Stimulated activated naive CD8-positive, alpha-beta T cell treated with anti-CD3 and anti-CD28 coated beads, Interleukin-15, Interleukin-2, amounts not matched to agents 100 U/mL and 50 U/mL, for 24 hours (primary cell): Measurements from ENCODE around the gene DTNBP1.

Experiments used
- ATAC-seq: fragments of 150-1000 bp; cut with Tn5 transposase; one replicate; pipeline ENCODE4 v1.10.0; 2021
- DNase-seq: peaks from one replicate; pipeline ENCODE4 v3.0.0; 2021

Gene DTNBP1, protein sequence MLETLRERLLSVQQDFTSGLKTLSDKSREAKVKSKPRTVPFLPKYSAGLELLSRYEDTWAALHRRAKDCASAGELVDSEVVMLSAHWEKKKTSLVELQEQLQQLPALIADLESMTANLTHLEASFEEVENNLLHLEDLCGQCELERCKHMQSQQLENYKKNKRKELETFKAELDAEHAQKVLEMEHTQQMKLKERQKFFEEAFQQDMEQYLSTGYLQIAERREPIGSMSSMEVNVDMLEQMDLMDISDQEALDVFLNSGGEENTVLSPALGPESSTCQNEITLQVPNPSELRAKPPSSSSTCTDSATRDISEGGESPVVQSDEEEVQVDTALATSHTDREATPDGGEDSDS

DNA sequence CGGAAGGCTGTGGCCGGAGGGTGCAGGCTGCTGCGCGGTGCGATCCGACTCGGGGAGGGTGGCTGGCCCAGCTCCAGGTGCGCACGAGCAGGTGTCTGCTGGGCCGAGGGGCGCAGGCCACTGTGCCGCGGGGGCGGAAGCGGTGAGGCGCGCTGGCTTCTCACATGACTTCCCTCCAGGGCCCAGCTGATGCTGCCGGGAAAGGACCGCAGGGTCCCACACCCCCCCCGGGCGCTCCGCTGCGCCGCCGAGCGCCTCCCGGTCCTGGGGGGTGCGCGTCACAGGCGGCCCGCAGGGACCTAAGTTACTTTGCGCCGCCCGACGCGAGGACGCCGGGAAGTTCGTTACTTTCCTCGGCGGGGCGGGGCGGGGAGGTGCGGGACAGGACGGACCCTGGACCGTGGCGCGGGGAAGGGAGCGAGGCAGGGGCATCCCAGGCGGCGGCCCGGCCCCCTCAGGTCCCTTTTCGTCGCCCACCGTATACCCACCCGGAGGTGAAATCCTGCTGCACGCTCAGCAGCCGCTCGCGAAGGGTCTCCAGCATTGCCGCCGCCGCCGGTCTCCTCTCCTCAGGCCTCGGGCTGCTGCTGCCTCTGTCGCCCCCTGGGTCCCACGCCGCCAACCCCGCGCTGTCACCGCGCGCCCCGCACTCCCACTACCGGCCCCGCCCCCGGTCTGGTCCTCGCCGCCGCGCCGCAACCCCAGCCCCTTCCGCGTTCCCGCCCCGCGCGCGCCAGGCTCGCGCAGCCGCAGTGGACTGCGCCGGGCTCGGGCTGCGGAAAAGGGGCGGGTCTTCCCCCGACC, at the start of gene DTNBP1:
Gene DTNBP1 (minus strand): TSS at position 703 of the 804 bp plus-strand sequence. CDS start 159 bp downstream, at position 544.
- ATAC-seq (peak; percentile 83), DNase-seq (peak; percentile 88)

DNA sequence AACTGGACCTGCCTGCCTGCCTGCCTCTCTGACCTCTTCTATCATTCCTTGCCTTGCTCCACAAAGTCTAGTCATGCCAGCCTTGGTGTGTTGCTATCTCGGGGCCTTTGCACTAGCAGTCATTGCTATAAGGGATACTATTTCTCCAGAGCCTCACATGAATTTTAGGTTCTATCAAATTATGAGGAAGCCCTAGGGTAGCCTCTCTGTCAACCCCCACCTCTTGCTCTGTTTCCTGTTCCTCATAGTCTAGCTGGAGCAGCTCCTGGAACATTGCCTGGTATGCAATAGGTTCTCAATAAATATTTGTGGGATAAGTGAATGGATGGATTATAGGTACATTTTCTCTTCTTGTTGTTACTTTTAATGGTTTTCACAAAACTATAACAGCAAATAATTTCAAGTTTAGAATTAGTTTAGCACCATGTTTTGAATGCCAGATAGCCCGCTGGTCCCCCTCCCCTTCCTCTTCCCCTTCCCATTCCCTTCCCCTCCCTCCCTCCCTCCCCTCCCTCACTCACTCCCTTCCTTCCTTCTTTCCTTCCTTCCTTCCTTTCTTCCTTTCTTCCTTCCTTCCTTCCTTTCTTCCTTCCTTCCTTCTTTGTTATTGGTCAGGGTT, 46.9 kb upstream of the DTNBP1 start:
- no peak for DNase-seq
- ATAC-seq, result no peak

DNA sequence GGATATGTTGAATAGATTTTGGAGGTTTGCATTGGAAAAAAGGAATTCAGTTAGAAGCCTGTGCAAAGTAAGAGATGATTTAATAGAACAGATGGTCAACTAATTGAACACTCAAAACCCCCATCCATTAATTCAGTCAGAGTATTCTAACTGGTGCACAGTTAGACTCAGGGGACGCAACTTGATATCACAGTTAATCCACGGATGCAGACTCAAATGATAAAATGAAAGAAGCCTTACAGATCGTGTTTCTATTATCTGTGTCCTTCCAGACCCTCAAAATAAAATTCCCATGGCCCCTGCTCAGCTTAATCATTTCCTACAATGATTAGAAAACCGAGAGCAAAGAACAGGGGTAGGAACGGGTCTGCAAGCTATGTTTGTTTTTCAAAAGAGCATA, 45.4 kb upstream of the DTNBP1 start:
- no peak for ATAC-seq
- DNase-seq, result no peak

DNA sequence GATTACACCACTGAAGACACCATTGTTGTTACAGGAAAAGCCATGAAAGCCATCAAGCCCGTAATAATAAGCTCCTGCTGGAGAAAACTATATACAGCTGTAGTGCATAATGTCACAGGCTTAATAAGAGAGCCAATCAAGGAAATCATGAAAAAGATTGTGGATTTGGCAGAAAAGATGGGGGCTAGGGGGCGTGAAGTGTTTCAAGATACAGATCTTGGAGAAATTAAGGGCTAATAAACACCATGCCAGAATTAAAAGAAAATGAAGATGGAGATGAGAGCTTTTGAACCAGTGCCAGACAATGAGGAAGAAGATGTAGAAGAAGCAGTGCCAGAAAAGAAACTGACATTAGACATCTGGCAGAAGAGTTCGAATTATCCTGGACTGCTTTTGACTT, 43.2 kb upstream of the DTNBP1 start:
- no peak for DNase-seq
- ATAC-seq, result no peak

DNA sequence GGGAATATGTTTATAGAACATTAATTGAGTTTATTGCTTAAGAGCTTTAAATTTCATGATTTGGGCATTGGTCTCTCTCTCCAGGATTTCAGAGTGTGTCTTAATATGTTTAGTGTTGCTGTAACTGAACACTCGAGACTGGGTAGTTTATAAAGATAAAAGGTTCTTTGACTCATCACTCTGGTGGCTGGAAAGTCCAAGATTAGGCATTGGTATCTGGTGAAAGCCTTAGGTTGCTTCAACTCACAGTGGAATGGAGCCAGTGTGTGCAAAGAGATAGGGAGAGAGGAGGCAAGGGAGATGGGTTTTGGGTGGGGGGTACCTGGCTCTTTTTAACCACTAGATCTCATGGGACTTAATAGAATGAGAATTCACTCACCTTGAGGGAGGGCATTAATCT, 35.6 kb upstream of the DTNBP1 start:
- ATAC-seq, result no peak
- no peak for DNase-seq

DNA sequence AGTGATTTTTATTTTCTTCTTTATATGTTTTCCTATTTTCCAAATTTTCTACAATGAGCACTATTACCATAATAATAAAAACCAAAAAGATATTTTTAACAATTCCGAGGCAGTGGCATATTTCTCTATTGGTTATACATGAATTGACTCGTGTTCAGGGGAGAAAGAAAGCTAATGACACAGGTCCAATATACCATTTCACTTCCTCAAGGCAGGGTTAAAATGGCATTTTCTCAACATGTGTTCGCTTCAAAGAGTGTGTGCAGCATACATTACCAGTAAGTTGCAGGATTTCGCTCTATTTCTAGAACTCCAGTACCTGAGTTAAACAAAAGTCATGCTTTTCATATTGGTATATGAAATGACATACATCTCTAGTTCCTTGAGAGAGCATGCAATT, 35.1 kb upstream of the DTNBP1 start:
- DNase-seq, result no peak

DNA sequence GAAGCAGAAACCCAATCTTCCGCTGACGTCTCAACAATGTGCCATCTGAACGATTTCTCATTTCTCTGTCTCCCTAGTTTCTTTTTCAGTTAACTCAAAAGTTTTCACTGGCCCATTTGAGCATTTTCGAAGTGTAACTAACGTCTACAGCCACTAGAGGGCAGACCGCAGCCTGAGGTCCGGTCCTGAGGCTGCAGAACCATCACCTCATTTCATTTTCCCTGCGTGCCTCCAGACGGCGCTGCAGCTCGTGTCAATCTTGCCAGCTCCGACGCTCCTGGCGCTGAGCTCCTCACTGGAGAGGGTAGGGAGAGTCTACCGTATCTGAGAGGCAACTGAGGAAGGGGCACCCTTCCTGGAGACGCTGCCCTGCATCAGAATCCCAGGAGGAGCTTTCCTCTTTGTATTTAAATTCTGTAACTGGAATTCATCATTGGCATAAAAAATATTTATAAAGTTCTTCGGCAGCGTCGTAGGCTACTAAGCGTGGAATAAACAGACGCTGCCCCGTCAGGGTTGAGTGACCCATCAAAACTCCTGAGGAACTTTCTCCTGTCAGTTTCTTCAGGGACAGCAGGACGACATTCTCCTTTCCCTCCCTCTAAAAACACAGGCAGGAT, 28.5 kb upstream of the DTNBP1 start:
- DNase-seq (peak; percentile 79), ATAC-seq (peak; percentile 96)

More for the DNA sequence above, 35.1 kb upstream of the DTNBP1 start:
- no peak for ATAC-seq

DNA sequence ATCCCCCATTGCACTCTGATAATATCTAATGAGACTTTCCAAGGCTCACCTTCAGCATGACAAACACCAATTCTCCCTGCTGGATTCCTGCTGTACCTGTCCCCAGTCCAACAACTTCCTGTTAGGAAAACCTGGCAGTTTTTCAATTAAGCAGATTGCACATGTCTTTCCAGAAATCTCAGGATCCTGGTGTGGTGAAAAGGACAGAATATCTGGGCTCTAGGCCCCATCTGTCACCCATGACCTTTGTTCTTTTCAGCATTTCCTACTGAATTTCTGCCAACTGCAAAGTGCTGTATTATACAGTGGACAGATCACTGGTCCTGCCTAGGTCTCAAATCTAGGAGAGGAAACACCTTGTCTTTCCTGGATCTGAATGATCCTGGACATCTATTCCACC, 27.7 kb upstream of the DTNBP1 start:
- ATAC-seq (no peak), DNase-seq (no peak)

DNA sequence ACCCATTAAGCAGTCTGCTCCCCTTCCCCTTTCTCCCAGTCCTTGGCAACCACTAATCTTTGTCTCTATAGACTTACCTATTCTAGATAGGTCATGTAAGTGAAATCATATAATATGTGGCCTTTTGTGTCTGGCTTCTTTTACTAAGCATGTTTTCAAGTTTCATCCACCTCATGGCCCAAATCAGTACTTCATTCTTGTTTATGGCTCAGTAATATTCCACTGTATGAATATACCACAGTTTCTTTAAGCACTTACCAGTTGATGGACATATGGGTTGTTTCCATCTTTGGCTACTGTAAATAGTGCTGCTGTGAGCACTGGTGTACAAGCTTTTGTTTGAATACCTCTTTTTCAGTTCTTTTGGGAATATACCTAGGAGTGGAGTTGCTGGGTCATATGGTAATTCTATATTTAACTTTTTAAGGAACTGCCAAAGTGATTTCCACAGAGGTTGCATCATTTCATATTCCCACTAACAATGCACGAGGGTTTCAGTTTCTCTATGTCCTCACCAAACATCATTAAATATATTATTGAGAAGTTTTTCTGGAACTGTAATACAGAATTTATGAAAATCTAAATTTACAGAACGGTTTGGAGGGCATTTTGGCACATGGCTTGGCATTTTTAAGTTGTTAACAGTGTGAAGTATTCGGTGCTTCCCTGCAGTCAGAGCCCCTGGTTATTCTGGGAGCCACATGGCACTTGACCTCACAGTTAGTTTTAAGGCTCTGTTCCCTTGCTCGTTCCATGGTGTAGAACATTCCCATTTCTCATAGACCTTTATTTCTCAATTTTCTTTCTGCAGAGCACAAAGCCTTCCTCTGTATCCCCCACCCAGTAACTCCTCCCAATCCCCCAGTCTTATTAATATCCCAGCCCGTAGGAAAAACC, 27.0 kb upstream of the DTNBP1 start:
- ATAC-seq (no peak), DNase-seq (no peak)

DNA sequence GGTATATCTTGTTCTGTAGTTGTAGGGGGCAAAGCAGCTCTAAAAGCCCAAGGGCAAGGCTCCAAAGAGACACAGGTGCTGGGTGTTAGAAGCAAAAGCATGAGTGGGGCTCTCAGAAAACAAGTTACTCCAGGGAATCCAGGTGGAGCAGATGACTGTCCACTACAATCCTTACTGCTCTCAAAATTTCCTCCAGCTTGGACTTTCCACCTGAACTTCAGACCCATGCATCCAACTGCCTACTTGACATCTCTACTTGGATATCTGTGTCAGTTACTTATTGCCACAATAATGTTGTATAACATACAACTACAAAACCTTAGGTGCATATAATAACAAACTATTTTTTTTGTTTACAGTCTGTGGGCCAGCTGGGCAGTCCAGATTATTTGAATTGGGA, 22.8 kb upstream of the DTNBP1 start:
- ATAC-seq (no peak), DNase-seq (no peak)

DNA sequence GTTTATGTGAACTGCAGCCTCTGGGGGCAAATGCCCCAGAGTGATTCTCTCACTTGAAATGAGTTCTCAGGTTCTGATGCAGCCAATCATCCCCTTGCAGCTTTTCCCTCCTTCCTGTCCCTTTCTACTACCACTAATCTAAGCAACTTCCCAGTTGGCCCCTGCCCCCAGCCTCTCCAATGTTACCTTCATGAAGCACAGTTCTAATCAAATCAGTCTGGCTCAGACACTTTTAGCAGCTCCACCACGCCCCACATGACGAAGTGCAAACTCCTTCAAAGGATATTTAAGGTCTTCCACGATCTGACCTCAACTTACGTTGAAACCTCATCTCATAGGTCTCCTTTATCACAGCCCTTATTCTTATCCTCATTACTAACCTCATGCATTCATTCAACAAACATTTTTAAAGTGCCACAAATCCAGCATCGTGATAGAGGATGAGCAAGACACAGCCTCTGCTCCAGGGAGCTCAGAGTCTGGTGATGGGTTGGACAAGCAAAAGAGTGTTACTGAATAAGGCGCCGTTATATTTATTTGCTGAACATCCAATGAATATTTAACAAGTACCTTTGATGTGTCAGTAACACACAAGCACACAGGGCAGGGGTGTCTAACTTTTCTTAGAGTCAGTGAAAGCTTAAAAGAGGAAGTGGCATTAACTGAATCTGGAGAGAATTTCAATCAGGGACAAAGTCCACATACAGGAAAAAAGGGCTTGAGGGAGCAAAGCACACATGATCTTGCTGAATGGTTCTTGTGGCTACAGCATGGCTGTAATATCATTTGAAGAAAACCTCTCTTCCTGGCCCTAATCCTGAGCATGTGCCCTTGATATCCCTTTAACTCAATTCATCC, 20.4 kb upstream of the DTNBP1 start:
- ATAC-seq, result no peak

DNA sequence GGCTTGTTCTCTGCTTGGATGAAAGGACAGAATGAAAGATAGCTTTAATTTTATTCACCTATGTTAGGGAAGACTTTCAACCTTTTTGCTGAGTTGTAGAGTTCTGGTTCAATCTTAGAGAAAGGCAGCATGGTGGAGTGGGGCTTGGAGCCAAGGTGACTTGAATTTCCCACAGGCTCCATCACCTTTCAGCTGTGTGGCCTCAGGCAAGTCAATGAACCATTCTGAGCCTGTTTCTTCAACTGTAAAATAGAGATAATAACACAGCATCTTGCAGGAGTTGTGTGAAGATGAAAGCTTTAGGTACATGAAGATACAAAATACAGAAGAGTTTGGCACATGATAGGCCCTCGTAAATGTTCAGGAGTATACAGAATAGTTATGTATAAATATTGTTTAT, 19.1 kb upstream of the DTNBP1 start:
- ATAC-seq (no peak), DNase-seq (no peak)

More for the DNA sequence above, 20.4 kb upstream of the DTNBP1 start:
- DNase-seq, result no peak

DNA sequence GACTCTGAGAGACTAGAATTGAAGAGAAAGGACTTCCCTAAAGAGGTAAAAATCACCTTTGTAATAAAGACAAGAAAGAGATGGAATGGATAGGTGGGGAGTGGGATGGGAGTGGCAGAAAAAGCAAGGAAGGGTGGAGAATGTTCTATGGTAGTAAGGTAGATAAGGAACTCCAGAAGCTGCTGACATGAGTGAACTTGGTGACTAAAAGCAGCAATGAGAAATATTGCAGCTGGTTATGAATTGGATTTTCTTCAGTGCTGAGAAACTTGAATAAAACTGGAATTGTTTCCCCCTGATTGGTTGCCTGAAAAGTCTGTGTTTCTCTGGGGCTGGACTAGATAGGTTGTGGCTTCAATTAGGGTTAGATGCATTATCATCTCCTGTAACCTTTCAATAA, 15.7 kb upstream of the DTNBP1 start:
- ATAC-seq (no peak), DNase-seq (no peak)

DNA sequence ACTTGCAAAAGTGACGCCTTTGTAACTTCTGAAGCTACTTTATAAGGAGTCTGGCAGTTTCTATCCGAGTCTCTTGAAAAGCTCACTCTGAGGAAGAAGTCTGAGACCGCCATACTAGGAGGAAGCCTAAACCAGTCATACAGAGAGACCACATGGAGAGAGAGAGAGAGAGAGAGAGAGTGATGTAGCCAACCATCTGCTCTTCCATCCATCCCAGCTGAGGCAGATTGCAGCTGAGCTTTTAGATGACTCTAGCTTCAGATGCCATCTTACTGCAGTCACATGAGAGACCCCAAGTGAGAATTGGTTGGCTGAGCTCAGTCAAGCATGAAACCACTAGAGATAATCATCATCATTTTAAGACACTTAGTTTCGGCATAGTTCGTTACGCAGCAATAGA, 15.0 kb upstream of the DTNBP1 start:
- no peak for ATAC-seq
- DNase-seq, result no peak

DNA sequence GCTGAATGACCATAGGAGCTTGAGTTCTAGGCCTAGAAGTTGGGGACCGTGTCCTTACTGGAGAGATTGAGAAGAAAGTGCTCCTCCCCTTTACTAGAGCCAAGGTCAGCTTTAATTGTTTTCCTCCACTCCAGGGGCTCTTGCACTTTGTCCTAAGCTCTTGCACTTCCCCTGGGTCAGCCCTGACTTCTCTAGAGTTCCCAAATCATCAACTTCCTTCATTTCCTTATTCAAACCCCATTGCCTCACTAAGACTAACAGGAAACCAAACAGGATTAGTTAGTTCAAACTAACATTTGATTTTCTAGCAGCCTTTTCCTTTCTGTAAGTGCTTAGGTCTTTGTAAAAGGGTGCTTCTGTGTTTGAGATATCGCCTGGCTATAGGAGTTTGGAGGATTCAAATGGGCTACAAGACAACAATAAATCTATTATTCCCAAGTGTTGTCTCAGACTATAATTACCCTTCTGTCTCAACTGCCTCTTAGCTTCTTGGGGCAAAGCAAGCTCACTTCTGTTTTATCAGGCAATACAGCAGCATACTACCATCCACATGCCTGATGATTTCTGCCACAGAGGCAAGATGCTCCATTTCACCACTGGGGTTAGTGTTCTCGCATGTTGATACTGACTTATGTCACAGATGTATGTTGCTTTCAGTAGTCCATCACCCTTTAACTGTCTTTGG, 12.8 kb upstream of the DTNBP1 start:
- ATAC-seq (no peak), DNase-seq (no peak)

DNA sequence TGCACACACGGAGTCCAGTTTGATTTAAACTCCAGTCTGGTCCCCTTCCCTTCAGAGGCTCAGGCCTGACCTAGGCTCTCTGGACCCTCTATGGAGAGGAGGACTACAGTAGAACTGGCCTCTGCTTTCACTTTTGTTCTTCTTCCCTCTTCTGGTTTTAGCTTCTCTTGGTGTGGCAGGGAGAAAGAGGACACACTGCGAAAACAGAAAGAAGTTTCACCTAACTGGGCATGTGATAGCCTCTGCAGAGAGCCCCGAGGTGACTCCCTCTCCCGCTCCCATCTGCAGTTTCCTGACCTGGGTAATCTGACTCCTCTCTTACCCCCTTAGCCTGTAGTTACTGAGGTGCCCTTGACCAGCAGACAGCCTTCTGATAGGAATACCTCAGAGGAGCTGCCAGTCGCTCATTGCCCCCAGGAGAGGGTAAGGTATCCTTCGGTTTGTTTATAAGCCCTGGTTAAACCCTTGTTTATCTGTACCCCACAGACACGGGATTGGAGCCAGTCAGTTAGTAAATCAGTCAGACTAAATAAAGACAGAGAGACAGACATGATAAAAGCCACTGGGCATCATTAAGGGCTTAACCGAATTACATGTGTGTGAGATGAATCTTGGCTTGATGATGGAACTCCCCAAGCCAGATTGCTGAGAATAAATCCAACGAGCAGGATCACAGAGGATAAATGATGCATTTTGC, 12.0 kb upstream of the DTNBP1 start:
- ATAC-seq, result no peak

DNA sequence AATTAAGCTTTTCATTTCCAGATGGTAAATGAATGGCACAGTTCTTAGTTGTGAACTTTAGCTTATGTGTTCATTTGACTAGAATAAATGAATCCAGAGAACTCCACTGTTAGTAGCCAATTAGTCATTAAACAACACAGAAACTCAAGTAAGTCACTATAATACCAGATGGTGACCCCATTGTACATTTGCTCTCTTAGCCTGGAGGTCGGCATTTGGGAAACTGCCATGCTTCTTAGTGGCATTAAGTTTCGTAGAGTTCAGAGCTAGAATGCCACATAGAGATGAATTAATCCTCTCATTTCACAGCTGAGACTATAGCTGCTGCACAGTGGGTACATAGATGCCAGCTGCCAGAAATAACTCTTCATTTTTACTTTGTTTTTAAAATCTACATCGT, 10.8 kb upstream of the DTNBP1 start:
- DNase-seq, result no peak

More for the DNA sequence above, 12.0 kb upstream of the DTNBP1 start:
- DNase-seq, result no peak

DNA sequence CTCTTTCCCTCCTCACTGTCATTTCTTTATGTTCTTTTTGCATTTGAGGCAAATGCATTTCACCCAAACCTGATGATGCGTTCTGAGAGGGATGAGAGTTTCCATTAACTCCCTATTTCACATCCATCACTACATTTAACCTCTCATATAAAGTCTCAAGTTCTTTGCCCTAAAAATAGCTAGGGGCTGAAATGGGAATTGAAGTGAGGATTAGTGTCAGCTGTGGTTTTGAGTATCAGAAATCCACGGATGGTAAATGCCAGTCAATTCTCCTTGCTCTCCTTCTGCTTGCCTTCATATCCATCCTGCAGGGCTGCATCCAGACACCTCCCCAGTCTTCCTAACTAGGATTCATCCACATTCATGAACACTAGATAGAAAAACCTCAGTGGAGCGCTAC, 10.0 kb upstream of the DTNBP1 start:
- ATAC-seq (no peak), DNase-seq (no peak)

More for the DNA sequence above, 10.8 kb upstream of the DTNBP1 start:
- ATAC-seq, result no peak

DNA sequence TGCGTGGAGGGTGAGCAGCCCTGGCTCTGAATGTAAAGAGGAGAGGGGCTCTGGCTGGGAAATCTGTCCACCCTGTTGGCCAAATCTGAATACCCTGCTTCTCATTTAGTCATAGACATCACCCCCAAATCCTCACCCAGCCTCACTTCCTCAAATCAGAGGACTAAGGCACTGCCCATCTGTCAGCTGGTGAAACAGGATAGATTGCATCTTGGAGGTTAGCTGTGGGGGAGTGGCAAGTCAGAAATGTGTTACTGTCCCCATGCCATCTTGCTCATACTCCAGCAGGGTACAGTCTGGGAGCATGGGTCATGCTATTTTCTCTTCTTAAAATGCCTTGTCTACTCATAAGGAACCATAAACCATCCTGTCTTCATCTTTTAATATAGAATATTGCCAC, 9.5 kb upstream of the DTNBP1 start:
- no peak for ATAC-seq
- no peak for DNase-seq
